ENCODE data around the gene SSBP4.

GRCh38 chr19:18425515-18426415 lies 6.6 kb downstream of the SSBP4 start:
- TF ChIP-seq CHD2 (IDR thresholded peaks at IDR 0.05; ENCODE audit: low read length, partially characterized antibody): no peak
- no peak for TF ChIP-seq SREBF2 (IDR thresholded peaks at IDR 0.05)
- TF ChIP-seq CTCF (IDR thresholded peaks at IDR 0.05): no peak
- TF ChIP-seq RFX5 (IDR thresholded peaks at IDR 0.05): no peak
- TF ChIP-seq POLR2A (IDR thresholded peaks at IDR 0.05; ENCODE audit: low read length): no peak
- TF ChIP-seq RAD21 (conservative IDR thresholded peaks at IDR 0.05 in 1 of 2, IDR thresholded peaks at IDR 0.05 in 1 of 2): no peak
- TF ChIP-seq HOXA7 (CRISPR knock-in tag; IDR thresholded peaks at IDR 0.05): no peak
- TF ChIP-seq CEBPB (IDR thresholded peaks at IDR 0.05): no peak
- no peak for TF ChIP-seq JUN (IDR thresholded peaks at IDR 0.05)
- no peak for TF ChIP-seq HMGXB4 (CRISPR knock-in tag; IDR thresholded peaks at IDR 0.05; ENCODE audit: borderline replicate concordance)
- TF ChIP-seq GATA3 (IDR thresholded peaks at IDR 0.05; ENCODE audit: borderline replicate concordance): no peak
- TF ChIP-seq EP300 (IDR thresholded peaks at IDR 0.05): no peak
- TF ChIP-seq MAX (IDR thresholded peaks at IDR 0.05): no peak
